Peyer's patch (tissue), 4 donors: ENCODE measurements around the gene PLCH2. TPM values are rescaled to one million over a fixed set of nuclear protein-coding genes. Genes with fewer than 3 reads are reported as not detected.

Experiments
- DNase-seq, 3 donors: peaks; one replicate each; pipeline ENCODE4 v3.0.0-alpha.2; 2017 to 2019
- H3K27ac ChIP-seq, 4 donors: fragments of 200-600 bp; sonication (generic); one replicate each; pipeline ENCODE4 v1.5.1; 2016 to 2019
- H3K27me3 ChIP-seq, 2 donors: fragments of 200-600 bp; sonication (generic); one replicate each; pipeline ENCODE4 v1.5.1; 2019
- H3K36me3 ChIP-seq, 3 donors: fragments of 200-600 bp; sonication (generic); one replicate each; pipeline ENCODE4 v1.5.1; 2016 to 2019
- H3K4me1 ChIP-seq, 4 donors: fragments of 200-600 bp; sonication (generic); one replicate each; pipeline ENCODE4 v1.5.1; 2016 to 2019
- H3K4me3 ChIP-seq, 4 donors: fragments of 200-600 bp; sonication (generic); 1 replicate in 3 of 4; 2 replicates in 1 of 4; pipeline ENCODE4 v1.5.1; 2016 to 2019; ENCODE audit warnings: mild to moderate bottlenecking in 1 of 4
- H3K9me3 ChIP-seq, 4 donors: fragments of 200-600 bp; sonication (generic); one replicate each; pipeline ENCODE4 v1.5.1; 2016 to 2019; ENCODE audit warnings: mild to moderate bottlenecking in 1 of 4
- CTCF ChIP-seq, 6 experiments: fragments of 450-650 bp in 4 of 6; fragments of 200-600 bp in 2 of 6; sonication (generic) in 1 of 6; IDR thresholded peaks; one replicate each; pipeline ENCODE4 v1.5.1; 2017 to 2019; ENCODE audit warnings: antibody characterized with exemption in 6 of 6, mild to moderate bottlenecking in 3 of 6, moderate library complexity in 1 of 6
- POLR2A ChIP-seq, 2 donors: fragments of 450-650 bp; IDR thresholded peaks; one replicate each; pipeline ENCODE4 v1.5.1; 2017; ENCODE audit warnings: antibody characterized with exemption in 2 of 2, mild to moderate bottlenecking in 2 of 2, moderate library complexity in 2 of 2
- total RNA-seq, 4 donors: library from RNA; depleted of rRNA; stranded (reverse); fragments of >200 nt; gene quantifications; one replicate each; pipeline ENCODE4 v1.1.0, GENCODE V29; 2016

The PLCH2 gene
- total RNA-seq, 4 donors from 2014 or later = 2.5 to 18.3 (median 7.8) TPM

- H3K9me3 ChIP-seq = peaks cover 0 to 12% (median 0%) of the 10 kb centered on the region in 4 donors
- no peak for TF ChIP-seq POLR2A (IDR thresholded peaks at IDR 0.05)
- no peaks in the 10 kb centered on the region for H3K4me1 ChIP-seq
- no peak overlapping the region for H3K4me3 ChIP-seq
- no peak for DNase-seq
- H3K27me3 ChIP-seq = no peaks in the 10 kb centered on the region
- H3K27ac ChIP-seq = no peak overlapping the region
- no peaks in the 10 kb centered on the region for H3K36me3 ChIP-seq
Observed at GRCh38 chr1:2486558-2486957, 10.5 kb downstream of the PLCH2 start.

GRCh38 chr1:2488688-2489087 is 12.6 kb downstream of the PLCH2 start:
- no peak overlapping the region for H3K4me3 ChIP-seq
- no peaks in the 10 kb centered on the region for H3K27me3 ChIP-seq
- H3K36me3 ChIP-seq = no peaks in the 10 kb centered on the region

GRCh38 chr1:2489615-2490014 is 13.5 kb downstream of the PLCH2 start:
- Histone ChIP-seq H3K4me3 (no peak overlapping the region), H3K27ac (no peak overlapping the region), H3K36me3 (no peaks in the 10 kb centered on the region), H3K9me3 (peaks cover 0 to 12% (median 0%) of the 10 kb centered on the region in 4 donors), H3K4me1 (peaks cover 0 to 24% (median 2%) of the 10 kb centered on the region in 4 donors), H3K27me3 (no peaks in the 10 kb centered on the region)
- no peak for DNase-seq
- TF ChIP-seq POLR2A (IDR thresholded peaks at IDR 0.05) = no peak
- TF ChIP-seq CTCF (IDR thresholded peaks at IDR 0.05) = no peak

More at GRCh38 chr1:2488688-2489087, 12.6 kb downstream of the PLCH2 start:
- Histone ChIP-seq H3K4me1 (peaks cover 0 to 15% (median 0%) of the 10 kb centered on the region in 4 donors), H3K27ac (no peak overlapping the region), H3K9me3 (peaks cover 0 to 12% (median 0%) of the 10 kb centered on the region in 4 donors)
- DNase-seq = no peak
- TF ChIP-seq CTCF (IDR thresholded peaks at IDR 0.05) = no peak
- no peak for TF ChIP-seq POLR2A (IDR thresholded peaks at IDR 0.05)

GRCh38 chr1:2492091-2492490 is 16.0 kb downstream of the PLCH2 start:
- peaks cover 0 to 12% (median 0%) of the 10 kb centered on the region in 4 donors for H3K9me3 ChIP-seq
- no peaks in the 10 kb centered on the region for H3K36me3 ChIP-seq
- no peak overlapping the region for H3K4me3 ChIP-seq
- peaks cover 0 to 49% (median 12%) of the 10 kb centered on the region in 4 donors for H3K4me1 ChIP-seq
- DNase-seq = no peak
- no peaks in the 10 kb centered on the region for H3K27me3 ChIP-seq
- TF ChIP-seq POLR2A (IDR thresholded peaks at IDR 0.05) = no peak
- no peak for TF ChIP-seq CTCF (IDR thresholded peaks at IDR 0.05)
- H3K27ac ChIP-seq = no peak overlapping the region

GRCh38 chr1:2493218-2493617 is 17.1 kb downstream of the PLCH2 start:
- Histone ChIP-seq H3K36me3 (no peaks in the 10 kb centered on the region), H3K9me3 (peaks cover 0 to 10% (median 0%) of the 10 kb centered on the region in 4 donors), H3K27ac (no peak overlapping the region), H3K4me1 (peaks cover 0 to 54% (median 12%) of the 10 kb centered on the region in 4 donors), H3K4me3 (no peak overlapping the region), H3K27me3 (no peaks in the 10 kb centered on the region)
- TF ChIP-seq POLR2A (IDR thresholded peaks at IDR 0.05) (no peak), CTCF (IDR thresholded peaks at IDR 0.05) (no peak)
- no peak for DNase-seq

- peaks cover 0 to 4% (median 0%) of the 10 kb centered on the region in 4 donors for H3K9me3 ChIP-seq
- DNase-seq = peak in 1 of 3 donors; percentile 36
- H3K4me1 ChIP-seq = peaks cover 0 to 58% (median 12%) of the 10 kb centered on the region in 4 donors
- no peaks in the 10 kb centered on the region for H3K27me3 ChIP-seq
- no peaks in the 10 kb centered on the region for H3K36me3 ChIP-seq
- H3K27ac ChIP-seq = no peak overlapping the region
- H3K4me3 ChIP-seq = no peak overlapping the region
- TF ChIP-seq POLR2A (IDR thresholded peaks at IDR 0.05) = no peak
- TF ChIP-seq CTCF (IDR thresholded peaks at IDR 0.05) = no peak
Observed at GRCh38 chr1:2493691-2494322, 17.7 kb downstream of the PLCH2 start.
